ENCODE data around the gene PFDN5.
"Not testable (repeated sequence)": the region's sequence is repeated elsewhere in the genome, so short reads cannot be mapped to it uniquely, and the experiment has no call there.

Gene PFDN5

GRCh38 chr12:53287741-53288216 lies 7.6 kb upstream of the PFDN5 start:
- no peak for DNase-seq (ENCODE audit: low read depth)

GRCh38 chr12:53288322-53288721 lies 7.0 kb upstream of the PFDN5 start:
- no peak for DNase-seq (ENCODE audit: low read depth)

- no peak for DNase-seq (ENCODE audit: low read depth)
These were observed 5.5 kb upstream of the PFDN5 start for GRCh38 chr12:53289891-53290290.

- DNase-seq (ENCODE audit: low read depth), result no peak
These were observed 4.7 kb upstream of the PFDN5 start for GRCh38 chr12:53290661-53291060.

GRCh38 chr12:53292426-53292825 lies 2.9 kb upstream of the PFDN5 start:
- no peak for DNase-seq (ENCODE audit: low read depth)

- DNase-seq (ENCODE audit: low read depth), result no peak
These were observed 513 bp downstream of the PFDN5 start for GRCh38 chr12:53295891-53296219.

GRCh38 chr12:53297106-53297505 lies 1.8 kb downstream of the PFDN5 start:
- not testable (repeated sequence) for DNase-seq (ENCODE audit: low read depth)

- DNase-seq (ENCODE audit: low read depth), result peak; percentile 88
These were observed 2.8 kb downstream of the PFDN5 start for GRCh38 chr12:53298164-53298563.

- no peak for DNase-seq (ENCODE audit: low read depth)
These were observed 3.7 kb downstream of the PFDN5 start for GRCh38 chr12:53299101-53299453.

- DNase-seq (ENCODE audit: low read depth), result no peak
These were observed 4.3 kb downstream of the PFDN5 start, which contains the start of gene MYG1 for GRCh38 chr12:53299454-53300180. MYG1 (plus strand) TSS chr12:53299695; CDS start chr12:53299738, 43 bp downstream.

- no peak for DNase-seq (ENCODE audit: low read depth)
These were observed 4.8 kb downstream of the PFDN5 start for GRCh38 chr12:53300187-53300586.

- no peak for DNase-seq (ENCODE audit: low read depth)
These were observed 7.6 kb downstream of the PFDN5 start for GRCh38 chr12:53302903-53303302.

- DNase-seq (ENCODE audit: low read depth), result no peak
These were observed 11.5 kb downstream of the PFDN5 start for GRCh38 chr12:53306826-53307225.

GRCh38 chr12:53308276-53308675 lies 12.9 kb downstream of the PFDN5 start:
- no peak for DNase-seq (ENCODE audit: low read depth)

GRCh38 chr12:53313996-53314395 lies 18.7 kb downstream of the PFDN5 start:
- no peak for DNase-seq (ENCODE audit: low read depth)

GRCh38 chr12:53320352-53321195 lies 25.2 kb downstream of the PFDN5 start:
- no peak for DNase-seq (ENCODE audit: low read depth)

- DNase-seq (ENCODE audit: low read depth), result no peak
These were observed 28.9 kb downstream of the PFDN5 start for GRCh38 chr12:53324113-53324778.

- DNase-seq (ENCODE audit: low read depth), result peak; percentile 75
These were observed 29.6 kb downstream of the PFDN5 start for GRCh38 chr12:53324779-53325510.

- no peak for DNase-seq (ENCODE audit: low read depth)
These were observed 30.2 kb downstream of the PFDN5 start for GRCh38 chr12:53325511-53326061.

GRCh38 chr12:53326460-53327185 lies 31.3 kb downstream of the PFDN5 start:
- no peak for DNase-seq (ENCODE audit: low read depth)

GRCh38 chr12:53327435-53328042 lies 32.2 kb downstream of the PFDN5 start:
- no peak for DNase-seq (ENCODE audit: low read depth)

All from HS-5 (cell line).